Loucy (cell line): ENCODE measurements around the gene PDE11A.

Source experiments
- H2AFZ ChIP-seq: fragments of 200-600 bp; sonication (generic); 2 replicates; pipeline ENCODE4 v1.6.0; 2016; ENCODE audit warnings: antibody characterized with exemption, mild to moderate bottlenecking, low read length, moderate library complexity
- H3F3A ChIP-seq: fragments of 200-600 bp; 2 replicates; pipeline ENCODE4 v1.6.0; 2016; ENCODE audit warnings: antibody characterized with exemption, low read depth, mild to moderate bottlenecking
- H3K27me3 ChIP-seq: fragments of 200-600 bp; sonication (generic); 2 replicates; pipeline ENCODE4 v1.6.1; 2014; ENCODE audit warnings: low read length, mild to moderate bottlenecking; ENCODE audit not compliant: insufficient read depth, poor library complexity, severe bottlenecking
- H3K36me3 ChIP-seq: fragments of 200-600 bp; sonication (generic); 2 replicates; pipeline ENCODE4 v1.6.1; 2016; ENCODE audit warnings: low read length; ENCODE audit not compliant: insufficient read depth
- H3K4me1 ChIP-seq: fragments of 200-600 bp; sonication (generic); 2 replicates; pipeline ENCODE4 v1.5.1; 2014; ENCODE audit warnings: low read length, mild to moderate bottlenecking; ENCODE audit not compliant: insufficient read depth, poor library complexity, severe bottlenecking
- H3K4me2 ChIP-seq: fragments of 200-600 bp; sonication (generic); 2 replicates; pipeline ENCODE4 v1.6.0; 2014; ENCODE audit warnings: antibody characterized with exemption, low read length, low read depth, mild to moderate bottlenecking; ENCODE audit not compliant: poor library complexity, severe bottlenecking
- H3K4me3 ChIP-seq: fragments of 200-600 bp; sonication (generic); 2 replicates; pipeline ENCODE4 v1.5.1; 2014; ENCODE audit warnings: low read length, mild to moderate bottlenecking, mixed read lengths; ENCODE audit not compliant: poor library complexity, severe bottlenecking
- H3K79me2 ChIP-seq: fragments of 200-600 bp; sonication (generic); 2 replicates; pipeline ENCODE4 v1.6.1; 2014; ENCODE audit warnings: low read length; ENCODE audit not compliant: insufficient read depth
- H3K9ac ChIP-seq: fragments of 200-600 bp; sonication (generic); 2 replicates; pipeline ENCODE4 v1.6.0; 2014; ENCODE audit warnings: mild to moderate bottlenecking, low read depth, low read length, moderate library complexity; ENCODE audit not compliant: poor library complexity, severe bottlenecking
- H3K9me2 ChIP-seq: fragments of 200-600 bp; sonication (generic); replicated peaks from 2 replicates; pipeline ENCODE4 v1.6.1; 2016; ENCODE audit warnings: low read depth, low read length, mixed read lengths
- H3K9me3 ChIP-seq: fragments of 200-600 bp; sonication (generic); 2 replicates; pipeline ENCODE4 v1.6.1; 2014; ENCODE audit warnings: mild to moderate bottlenecking, antibody characterized with exemption, low read length, low read depth; ENCODE audit not compliant: insufficient read depth
- H4K20me1 ChIP-seq: fragments of 200-600 bp; sonication (generic); 2 replicates; pipeline ENCODE4 v1.6.0; 2014; ENCODE audit warnings: antibody characterized with exemption, low read length, mild to moderate bottlenecking; ENCODE audit not compliant: insufficient read depth, poor library complexity, severe bottlenecking
- CTCF ChIP-seq: fragments of 200-600 bp; sonication (generic); conservative IDR thresholded peaks from 2 replicates; pipeline ENCODE4 v1.5.1; 2014; ENCODE audit warnings: mild to moderate bottlenecking, antibody characterized with exemption, low read length
- EZH2phosphoT487 ChIP-seq: fragments of 200-600 bp; IDR thresholded peaks from 2 replicates; pipeline ENCODE4 v1.6.1; 2018; ENCODE audit warnings: antibody characterized with exemption, mild to moderate bottlenecking, moderate library complexity, borderline replicate concordance

The PDE11A gene

GRCh38 chr2:178070824-178071223 lies 1.8 kb downstream of the PDE11A start:
- H3K27me3 ChIP-seq, result no peaks in the 10 kb centered on the region
- H3K79me2 ChIP-seq, result no peaks in the 10 kb centered on the region
- H3F3A ChIP-seq, result no peaks in the 10 kb centered on the region
- H3K4me1 ChIP-seq, result peaks cover 28% of the 10 kb centered on the region
- H3K9me2 ChIP-seq, result no peaks in the 10 kb centered on the region
- H2AFZ ChIP-seq, result no peak overlapping the region
- no peaks in the 10 kb centered on the region for H4K20me1 ChIP-seq
- peak overlapping the region; percentile 28 for H3K4me2 ChIP-seq
- H3K9me3 ChIP-seq, result no peaks in the 10 kb centered on the region
- no peaks in the 10 kb centered on the region for H3K36me3 ChIP-seq
- no peak overlapping the region for H3K4me3 ChIP-seq
- TF ChIP-seq CTCF, result no peak
- TF ChIP-seq EZH2phosphoT487, result no peak
- no peak overlapping the region for H3K9ac ChIP-seq

GRCh38 chr2:178069551-178069950 lies 3.0 kb downstream of the PDE11A start:
- Histone ChIP-seq H3K9me3 (no peaks in the 10 kb centered on the region), H3K27me3 (no peaks in the 10 kb centered on the region)

GRCh38 chr2:178068823-178069454 lies 3.6 kb downstream of the PDE11A start:
- Histone ChIP-seq H3K9ac (no peak overlapping the region), H3K9me3 (no peaks in the 10 kb centered on the region), H4K20me1 (no peaks in the 10 kb centered on the region), H3K4me3 (peak overlapping the region; percentile 21), H3K4me1 (peaks cover 17% of the 10 kb centered on the region), H2AFZ (no peak overlapping the region), H3K9me2 (no peaks in the 10 kb centered on the region), H3F3A (no peaks in the 10 kb centered on the region), H3K79me2 (no peaks in the 10 kb centered on the region), H3K27me3 (no peaks in the 10 kb centered on the region), H3K4me2 (no peak overlapping the region), H3K36me3 (no peaks in the 10 kb centered on the region)
- TF ChIP-seq EZH2phosphoT487 (no peak), CTCF (no peak)

More at GRCh38 chr2:178069551-178069950, 3.0 kb downstream of the PDE11A start:
- H3K79me2 ChIP-seq, result no peaks in the 10 kb centered on the region
- H3K4me2 ChIP-seq, result no peak overlapping the region
- peak overlapping the region; percentile 21 for H3K4me3 ChIP-seq
- H3K36me3 ChIP-seq, result no peaks in the 10 kb centered on the region
- H4K20me1 ChIP-seq, result no peaks in the 10 kb centered on the region
- H3K9me2 ChIP-seq, result no peaks in the 10 kb centered on the region
- peaks cover 23% of the 10 kb centered on the region for H3K4me1 ChIP-seq
- TF ChIP-seq EZH2phosphoT487, result no peak
- TF ChIP-seq CTCF, result peak; percentile 63
- no peak overlapping the region for H3K9ac ChIP-seq
- H3F3A ChIP-seq, result no peaks in the 10 kb centered on the region
- H2AFZ ChIP-seq, result no peak overlapping the region
